PC-3 (cell line): Measurements from ENCODE around the gene GLDC.

Experiments
- CTCF ChIP-seq: fragments of 300-600 bp; sonication (generic); conservative IDR thresholded peaks from 2 replicates; pipeline ENCODE4 v1.5.1; 2017; ENCODE audit warnings: antibody characterized with exemption, low read depth, mild to moderate bottlenecking, low read length
- EZH2phosphoT487 ChIP-seq: fragments of 300-600 bp; sonication (generic); IDR thresholded peaks from 2 replicates; pipeline ENCODE4 v1.6.1; 2018; ENCODE audit warnings: mild to moderate bottlenecking, antibody characterized with exemption, low read length, borderline replicate concordance

- TF ChIP-seq CTCF: no peak
- no peak for TF ChIP-seq EZH2phosphoT487
These were observed 14.9 kb downstream of the GLDC start for GRCh38 chr9:6630502-6631206.
